ENCODE data around the gene RAPSN.

GRCh38 chr11:47466201-47466600 is 17.3 kb upstream of the RAPSN start:
- TF ChIP-seq CTCF (tag by site-specific recombination; IDR thresholded peaks at IDR 0.05) (no peak), ZNF449 (tag by site-specific recombination; IDR thresholded peaks at IDR 0.05) (no peak), ZBTB49 (tag by site-specific recombination; IDR thresholded peaks at IDR 0.05; ENCODE audit: low read depth) (no peak), ZNF830 (tag by site-specific recombination; IDR thresholded peaks at IDR 0.05; ENCODE audit: low read depth) (no peak), ZNF596 (tag by site-specific recombination; IDR thresholded peaks at IDR 0.05) (no peak), GLIS2 (tag by site-specific recombination; IDR thresholded peaks at IDR 0.05) (no peak), ZNF274 (IDR thresholded peaks at IDR 0.05; ENCODE audit: low read length) (no peak), ZNF274 (tag by site-specific recombination; IDR thresholded peaks at IDR 0.05; ENCODE audit: borderline replicate concordance) (no peak), ZNF707 (tag by site-specific recombination; IDR thresholded peaks at IDR 0.05) (no peak), ZNF184 (tag by site-specific recombination; IDR thresholded peaks at IDR 0.05) (no peak), REST (tag by site-specific recombination; IDR thresholded peaks at IDR 0.05) (no peak), ZBTB1 (tag by site-specific recombination; IDR thresholded peaks at IDR 0.05) (no peak)
